GM19467 (cell line): Measurements from ENCODE around the gene SAV1.

Source experiments
- ATAC-seq: cut with Tn5 transposase; IDR thresholded peaks from one replicate; pipeline ENCODE4 v1.9.1; 2021; ENCODE audit warnings: mild to moderate bottlenecking, moderate library complexity; ENCODE audit not compliant: unreplicated experiment

The SAV1 gene

DNA sequence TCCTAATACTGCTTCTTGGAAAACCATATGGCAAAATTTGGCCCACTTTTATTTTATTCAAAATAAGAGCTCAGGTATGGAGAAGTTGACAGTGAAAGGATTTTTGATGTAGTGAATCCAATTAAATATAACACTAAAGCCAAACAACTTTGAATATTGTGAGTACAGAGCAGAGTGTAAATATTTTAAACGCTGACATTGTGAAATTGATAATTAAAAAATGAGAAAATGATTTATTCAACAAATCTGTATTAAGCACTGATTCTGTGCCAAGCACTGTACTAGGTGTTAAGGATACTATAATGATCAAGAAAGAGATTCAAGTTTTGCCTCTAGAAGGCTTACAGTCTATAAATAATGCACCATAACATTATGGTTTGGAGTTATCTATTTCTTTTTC is 57.6 kb downstream of the SAV1 start:
- no peak for ATAC-seq

DNA sequence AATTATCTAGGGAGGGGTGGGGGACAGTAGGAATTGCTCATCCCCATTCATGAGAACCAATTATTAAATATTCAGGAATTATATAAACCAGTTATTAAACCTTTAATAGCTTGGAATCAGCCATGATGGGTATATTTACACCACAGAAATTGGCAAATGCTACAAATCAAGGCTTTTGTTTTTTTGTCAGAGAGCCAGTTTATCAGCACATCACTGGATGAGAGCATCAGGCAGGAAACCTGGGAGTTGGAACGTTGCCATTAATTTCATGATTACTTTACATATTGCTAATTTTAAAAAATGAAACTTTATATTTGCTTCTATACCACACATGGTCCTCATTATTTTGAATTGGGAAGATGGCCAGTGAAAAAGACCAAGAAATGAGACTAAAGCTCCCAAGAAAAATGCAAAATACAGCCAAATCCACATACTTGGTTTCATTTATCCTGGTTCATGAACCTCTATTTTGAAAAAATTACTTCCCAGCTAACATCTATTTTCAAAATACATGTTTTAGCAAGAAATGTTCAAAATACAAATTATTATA is 59.7 kb downstream of the SAV1 start:
- ATAC-seq: no peak

DNA sequence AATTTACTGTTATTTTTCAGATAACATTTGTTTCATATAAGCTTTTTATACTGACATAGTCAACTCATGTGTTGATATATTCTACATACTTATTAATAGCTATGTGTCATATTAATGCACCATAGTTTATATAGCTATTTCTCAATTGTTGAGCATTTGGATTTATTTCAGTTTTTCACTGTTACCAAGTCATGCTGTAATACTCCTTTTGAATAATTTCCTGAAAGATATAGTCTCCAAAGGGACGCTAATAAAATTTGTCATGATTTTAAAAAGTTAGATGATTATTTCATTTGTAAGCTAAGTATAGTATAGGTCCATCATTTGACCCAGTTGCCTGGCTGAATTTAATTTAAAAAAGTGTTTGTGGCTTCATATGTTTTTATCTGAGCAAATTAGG is 60.3 kb downstream of the SAV1 start:
- no peak for ATAC-seq

DNA sequence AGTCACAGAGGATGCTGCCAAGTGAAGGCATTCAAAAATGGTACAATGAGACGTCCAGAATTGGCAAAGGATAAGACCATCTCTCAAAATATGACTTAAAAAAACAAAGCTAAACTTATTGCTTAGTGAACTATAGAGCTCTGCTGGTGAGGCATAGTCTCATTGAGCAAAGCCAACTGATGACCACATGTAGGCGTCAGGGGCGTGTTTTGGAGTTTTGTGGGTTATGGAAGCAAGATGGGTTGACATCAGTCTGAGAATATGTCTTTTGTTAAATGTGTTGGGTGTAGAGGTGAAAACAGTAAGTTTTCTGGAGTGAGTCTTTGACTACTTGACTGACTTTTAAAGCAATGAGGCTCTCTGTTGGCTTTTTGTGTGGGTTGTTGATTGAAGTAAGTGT is 60.9 kb downstream of the SAV1 start:
- ATAC-seq: no peak

DNA sequence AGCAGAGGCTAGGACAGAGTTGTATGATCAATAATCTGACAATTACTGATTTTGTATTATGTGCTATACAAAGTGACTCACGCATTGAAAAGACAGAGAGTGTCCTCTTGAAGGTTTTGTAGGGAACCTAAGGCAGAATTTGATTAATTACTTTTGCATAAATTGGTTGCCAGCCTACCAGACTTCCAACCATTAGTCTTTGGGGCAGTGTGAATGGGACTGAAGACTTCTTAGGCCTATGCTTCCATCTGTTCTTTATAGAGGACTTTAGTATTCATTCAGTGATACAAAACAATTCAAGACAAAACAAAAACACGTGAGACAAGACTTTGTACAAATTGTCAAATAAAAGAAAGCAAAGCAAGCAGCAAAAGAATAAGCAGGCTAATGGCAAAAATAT is 61.6 kb downstream of the SAV1 start:
- ATAC-seq: no peak

DNA sequence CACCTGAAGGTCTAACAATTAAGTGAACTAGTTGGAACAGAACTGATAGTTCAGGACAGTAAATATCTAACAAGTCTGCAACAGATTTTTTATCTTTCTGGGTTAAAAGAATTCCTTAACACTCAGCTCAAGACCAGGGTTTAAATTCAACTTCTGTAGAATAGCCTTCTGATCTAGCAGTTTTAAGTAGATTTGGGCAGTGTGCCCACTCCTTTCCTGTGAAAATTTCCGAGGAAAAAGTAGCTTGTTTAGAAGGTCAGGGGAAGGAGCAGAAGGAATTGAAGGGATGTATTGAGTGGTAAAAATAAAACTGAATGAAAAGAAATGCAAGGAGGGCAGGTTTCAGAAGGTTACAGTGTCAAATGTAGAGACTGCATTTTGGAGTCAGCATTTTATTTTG is 62.3 kb downstream of the SAV1 start:
- ATAC-seq: no peak

DNA sequence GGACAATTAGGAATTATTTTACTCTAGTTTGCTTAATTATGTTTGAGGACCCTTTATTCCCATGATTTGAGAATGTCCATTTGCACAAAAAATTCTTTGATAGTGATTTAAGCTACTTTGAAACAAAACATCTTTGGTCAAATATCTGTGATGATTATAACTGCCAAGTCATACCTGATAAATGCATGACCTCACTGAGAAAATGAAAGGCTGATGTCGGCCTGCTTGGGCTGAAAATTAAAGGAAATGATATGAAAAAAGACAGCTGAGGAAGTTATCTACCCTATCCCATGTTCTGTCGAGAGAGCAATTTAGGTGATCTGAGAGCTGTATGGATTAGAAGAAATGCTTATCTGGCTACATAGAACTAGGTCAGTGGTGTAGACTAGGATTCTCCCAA is 64.5 kb downstream of the SAV1 start:
- no peak for ATAC-seq

DNA sequence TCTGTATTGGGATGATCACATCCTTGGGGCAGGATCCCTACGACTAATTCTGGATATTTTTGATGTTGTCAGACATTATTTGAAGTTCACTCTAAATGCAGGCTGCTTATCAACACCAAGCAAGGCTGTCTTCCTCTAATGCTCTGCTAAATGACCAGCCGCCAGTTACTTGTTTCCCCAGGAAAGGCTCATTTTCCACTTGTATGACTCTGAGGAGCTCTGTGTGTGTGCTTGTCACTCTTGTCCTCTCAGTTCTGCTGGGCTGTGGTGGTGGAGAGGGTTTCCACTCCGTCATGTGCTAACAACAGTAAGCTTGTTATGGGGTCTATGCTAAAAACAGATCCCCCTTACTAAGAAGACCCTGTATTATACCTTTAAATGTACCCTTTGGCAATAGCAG is 66.1 kb downstream of the SAV1 start:
- ATAC-seq: no peak

DNA sequence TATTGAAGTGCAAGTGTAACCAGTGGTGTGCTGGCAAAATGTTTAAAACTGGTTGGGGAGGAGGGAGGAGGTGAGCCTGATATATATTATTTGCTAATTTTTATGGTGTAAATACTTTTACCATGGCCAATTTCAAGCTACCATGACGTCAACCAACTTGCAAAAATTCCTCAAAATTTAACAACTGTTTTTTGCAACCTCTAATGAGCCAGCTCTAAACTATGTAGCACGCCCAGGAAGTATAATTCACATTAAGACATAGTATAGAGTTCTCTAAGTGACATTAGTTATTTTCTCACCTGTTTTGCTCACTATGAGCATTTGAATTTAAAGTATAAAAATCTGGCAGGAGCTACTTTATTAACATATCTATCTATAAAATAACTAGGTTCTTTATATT is 66.7 kb downstream of the SAV1 start:
- no peak for ATAC-seq

DNA sequence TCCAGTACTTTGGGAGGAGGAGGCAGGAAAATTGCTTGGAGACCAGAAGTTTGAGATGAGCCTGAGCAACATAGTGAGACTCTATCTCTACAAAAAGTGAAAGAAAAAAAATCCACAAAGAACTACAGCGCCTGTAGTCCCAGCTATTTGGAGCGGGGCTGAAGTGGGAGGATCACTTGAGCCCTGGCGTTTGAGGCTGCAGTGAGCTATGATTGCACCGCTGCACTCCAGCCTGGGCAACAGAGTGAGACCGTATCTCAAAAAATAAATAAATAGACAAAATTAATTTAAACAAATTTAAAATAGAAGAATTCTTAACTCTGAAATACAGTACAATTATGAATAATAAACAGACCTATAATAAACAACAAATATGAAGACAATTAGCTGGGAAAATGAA is 67.3 kb downstream of the SAV1 start:
- no peak for ATAC-seq

DNA sequence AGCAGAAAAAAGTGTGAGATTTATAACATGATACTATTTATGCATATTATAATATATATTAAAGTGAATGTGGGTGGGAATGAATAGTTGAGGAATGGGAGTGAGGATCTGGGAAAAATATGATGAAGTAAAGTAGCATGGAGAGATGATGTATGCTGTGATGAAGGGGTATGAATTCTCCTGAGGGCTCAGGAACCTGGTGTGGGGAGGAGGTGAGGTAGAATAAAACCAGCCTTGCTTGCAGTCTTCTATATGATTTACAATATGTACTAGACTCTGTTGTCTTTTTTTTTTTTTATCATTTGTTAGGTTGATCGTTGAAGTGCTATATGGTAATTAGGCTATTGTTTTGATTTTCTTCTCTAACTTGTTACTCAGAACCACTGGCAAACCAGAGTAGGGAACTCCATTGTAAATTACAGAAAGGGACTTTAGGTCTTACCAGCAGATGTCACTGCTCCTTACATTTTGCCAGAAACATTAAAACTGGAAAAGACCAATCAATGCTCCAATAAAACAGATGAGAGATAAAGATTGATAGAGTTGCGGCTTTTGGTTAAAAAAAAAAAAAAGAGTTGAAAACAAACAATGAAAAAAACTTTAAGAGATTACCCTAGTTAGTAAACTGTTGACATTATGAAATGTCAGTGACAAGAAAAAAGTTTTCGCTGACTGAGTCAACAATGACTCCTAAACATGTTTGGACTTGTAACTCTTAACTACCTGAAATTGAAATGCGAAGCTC is 68.2 kb downstream of the SAV1 start:
- ATAC-seq: no peak

DNA sequence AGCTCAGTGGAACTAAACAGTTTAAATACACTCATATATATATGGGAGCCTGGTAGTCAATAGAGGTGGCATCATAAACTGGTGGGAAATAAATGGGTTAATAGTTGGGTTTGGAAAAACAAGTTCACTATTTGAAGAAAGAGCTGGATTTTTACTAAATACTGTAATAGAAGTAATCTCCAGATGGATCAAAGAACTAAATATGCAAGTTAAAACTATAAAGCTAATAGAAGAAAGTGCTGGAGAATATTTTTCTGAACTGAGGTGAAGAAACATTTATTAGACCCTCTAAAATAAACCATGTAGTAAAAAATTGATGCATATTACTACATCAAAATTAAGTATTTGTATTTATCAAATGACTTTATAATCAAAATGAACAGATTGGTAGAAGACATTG is 69.3 kb downstream of the SAV1 start:
- no peak for ATAC-seq

DNA sequence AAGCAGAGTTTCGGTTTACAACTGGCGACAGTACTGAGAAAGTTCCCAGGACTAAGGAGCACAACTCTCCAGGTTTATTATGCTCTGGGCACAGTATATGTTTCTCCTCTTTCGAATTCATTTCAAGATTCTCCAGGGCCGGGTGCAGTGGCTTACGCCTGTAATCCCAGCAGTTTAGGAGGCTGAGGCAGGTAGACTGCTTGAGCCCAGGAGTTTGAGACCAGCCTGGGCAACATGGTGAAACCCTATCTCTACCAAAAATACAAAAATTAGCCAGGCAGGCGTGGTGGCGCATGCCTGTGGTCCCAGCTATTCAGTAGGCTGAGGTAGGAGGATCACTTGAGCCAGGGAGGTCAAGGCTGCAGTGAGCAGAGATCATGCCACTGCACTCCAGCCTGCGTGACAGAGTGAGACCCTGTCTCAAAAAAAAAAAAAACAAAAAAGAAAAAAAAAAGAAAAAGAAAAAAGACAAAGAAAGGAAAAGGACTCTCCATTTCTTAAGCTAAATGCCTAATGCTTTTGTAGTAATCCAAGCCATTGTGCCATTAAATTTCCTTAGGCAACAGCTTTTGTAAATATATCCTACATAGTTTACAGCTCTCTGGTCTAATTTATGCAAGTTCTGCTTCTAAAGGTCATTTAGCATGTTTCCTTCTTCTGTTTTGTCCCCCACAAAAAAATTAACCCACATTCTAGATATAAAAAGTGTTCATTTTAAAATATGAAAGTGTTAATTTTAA is 73.4 kb downstream of the SAV1 start:
- ATAC-seq: no peak

DNA sequence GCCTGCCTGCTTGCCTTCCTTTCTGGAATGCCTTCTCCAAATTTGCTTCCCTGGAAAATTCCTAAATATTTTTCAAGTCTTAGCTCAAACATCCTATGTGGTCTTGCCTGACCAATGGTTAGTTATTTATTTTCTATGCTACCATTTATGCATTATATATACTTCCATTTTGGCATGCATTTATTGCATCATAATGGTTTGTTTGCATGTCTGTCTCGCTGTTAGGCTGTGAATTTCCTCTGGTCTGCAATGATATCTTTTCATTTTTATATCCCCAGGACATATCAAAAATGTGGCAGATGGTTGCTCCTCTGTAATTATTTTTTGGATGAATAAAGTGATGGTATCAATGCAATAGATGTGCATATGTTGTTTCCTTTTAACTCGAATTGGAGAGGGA is 77.6 kb downstream of the SAV1 start:
- no peak for ATAC-seq
